GM18526 (cell line): ENCODE data around the gene IMPA2.

ENCODE experiments used
- POLR2A ChIP-seq: IDR thresholded peaks from 3 replicates; pipeline ENCODE4 v1.6.1; 2011; ENCODE audit not compliant: insufficient read length; ENCODE audit errors: extremely low read depth

IMPA2 gene

DNA sequence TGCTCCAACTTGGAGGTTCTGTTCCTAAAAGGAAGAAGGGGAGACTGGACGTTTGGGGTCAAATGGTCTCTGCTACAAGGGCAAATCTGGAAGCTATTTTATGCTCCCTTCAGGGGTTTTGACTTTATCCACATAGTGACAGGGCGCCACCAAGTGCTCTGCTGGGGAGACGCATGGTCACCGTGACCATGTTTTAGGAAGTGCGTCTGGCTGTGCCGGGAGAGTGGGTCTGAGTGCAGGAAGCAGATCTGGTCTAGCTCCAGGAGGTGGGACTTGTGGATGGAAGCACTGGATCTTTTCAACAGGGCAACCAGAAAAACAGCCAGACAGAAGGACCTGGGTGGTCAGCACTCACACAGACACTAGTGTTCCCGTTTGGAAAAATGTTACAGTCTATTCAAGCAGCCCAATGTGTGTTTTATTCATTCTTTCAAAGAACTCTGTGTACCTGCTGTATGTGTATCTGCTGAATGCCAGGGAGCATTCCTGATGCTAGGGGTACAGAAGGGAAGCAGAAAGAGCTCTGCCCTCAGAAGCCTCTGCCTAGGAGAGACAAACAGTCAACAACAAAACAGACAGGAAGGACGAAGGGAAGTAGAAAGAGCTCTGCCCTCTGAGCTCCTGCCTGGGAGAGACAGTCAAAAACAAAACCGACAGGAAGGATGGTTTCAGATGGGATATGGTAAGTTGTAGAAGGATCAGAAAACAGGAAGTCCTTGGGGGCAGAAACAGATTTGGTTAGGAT lies 14.3 kb downstream of the IMPA2 start:
- no peak for TF ChIP-seq POLR2A

DNA sequence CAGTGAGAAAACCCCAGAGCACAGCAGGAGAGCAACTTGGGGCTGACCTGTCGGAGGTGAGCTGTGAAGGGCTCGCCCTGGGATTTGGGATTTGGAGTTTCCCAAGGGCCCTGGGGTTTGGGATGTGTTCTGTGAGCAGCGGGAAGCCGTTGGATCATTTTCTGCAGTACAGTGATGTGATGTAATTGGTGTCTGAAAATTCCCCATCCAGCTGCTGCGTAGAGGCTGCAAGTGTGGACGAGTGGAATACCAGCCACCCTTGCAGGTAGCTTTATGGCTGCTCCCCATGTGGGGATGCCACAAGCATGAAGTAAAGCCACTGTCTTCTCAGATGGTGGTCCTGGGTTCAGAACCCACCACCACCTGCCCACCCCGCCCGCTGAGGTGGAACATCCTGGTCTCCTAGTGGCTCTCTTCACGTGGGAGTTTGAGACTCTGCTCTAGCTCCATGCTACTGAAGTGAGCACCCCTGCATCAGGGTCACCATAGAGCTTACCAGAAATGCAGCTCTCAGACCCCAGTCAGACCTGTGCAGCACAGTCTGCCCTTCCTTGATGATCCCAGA lies 15.0 kb downstream of the IMPA2 start:
- no peak for TF ChIP-seq POLR2A

DNA sequence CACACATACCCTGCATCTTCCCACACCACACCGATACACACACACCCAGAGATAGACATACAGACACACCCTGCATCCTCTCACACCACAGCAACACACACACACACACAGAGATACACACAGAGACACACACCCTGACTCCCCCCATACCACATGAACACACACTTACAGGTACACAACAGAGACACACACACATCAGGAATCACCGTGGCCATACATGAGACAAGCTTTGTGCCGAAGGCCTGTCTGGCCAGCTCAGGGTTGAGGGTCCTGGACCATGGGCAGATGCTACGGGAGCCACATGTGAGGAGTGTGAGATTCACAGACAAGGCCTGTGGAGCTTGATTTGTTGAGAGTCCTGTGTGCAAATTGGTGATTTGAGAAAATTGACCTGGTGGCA lies 15.6 kb downstream of the IMPA2 start:
- TF ChIP-seq POLR2A = no peak

DNA sequence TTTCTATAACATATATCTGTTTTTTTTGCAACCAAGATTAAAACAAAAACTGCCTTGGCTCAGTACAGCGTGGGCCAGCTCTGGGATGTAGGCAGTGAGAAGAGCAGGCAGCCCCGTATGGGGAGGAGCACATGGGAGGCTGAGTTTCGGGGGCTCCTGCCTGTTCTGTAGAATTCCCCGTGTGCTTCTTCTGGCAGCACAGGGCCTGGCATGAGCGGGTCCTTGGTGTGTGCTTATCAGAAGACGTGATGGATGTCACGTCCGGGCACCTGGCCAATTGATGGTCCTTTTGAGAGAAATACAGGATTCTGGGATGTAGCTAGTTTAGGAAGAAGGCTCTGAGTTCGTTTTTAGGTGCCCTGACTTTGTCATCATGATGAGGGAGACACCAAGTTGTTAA lies 16.2 kb downstream of the IMPA2 start:
- TF ChIP-seq POLR2A = no peak

DNA sequence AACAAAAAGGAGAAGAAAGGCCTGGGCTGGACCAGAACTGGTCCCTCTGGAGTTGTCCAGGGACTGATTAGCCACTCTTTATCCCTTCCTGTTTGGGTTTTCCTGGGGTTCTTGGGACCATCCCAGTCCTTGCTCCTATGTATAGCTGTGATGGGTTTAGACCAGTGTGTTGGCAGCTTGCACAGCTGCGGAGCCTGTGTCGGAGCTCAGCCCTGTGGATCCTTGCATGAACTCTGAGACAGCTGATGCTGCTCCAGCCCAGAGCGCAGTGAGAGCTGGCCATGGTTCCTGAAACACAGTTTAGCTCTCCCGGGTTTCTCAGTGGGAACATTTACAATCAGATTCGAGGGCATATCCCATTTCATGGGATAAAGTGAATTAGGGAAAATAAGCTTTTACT lies 16.9 kb downstream of the IMPA2 start:
- no peak for TF ChIP-seq POLR2A

DNA sequence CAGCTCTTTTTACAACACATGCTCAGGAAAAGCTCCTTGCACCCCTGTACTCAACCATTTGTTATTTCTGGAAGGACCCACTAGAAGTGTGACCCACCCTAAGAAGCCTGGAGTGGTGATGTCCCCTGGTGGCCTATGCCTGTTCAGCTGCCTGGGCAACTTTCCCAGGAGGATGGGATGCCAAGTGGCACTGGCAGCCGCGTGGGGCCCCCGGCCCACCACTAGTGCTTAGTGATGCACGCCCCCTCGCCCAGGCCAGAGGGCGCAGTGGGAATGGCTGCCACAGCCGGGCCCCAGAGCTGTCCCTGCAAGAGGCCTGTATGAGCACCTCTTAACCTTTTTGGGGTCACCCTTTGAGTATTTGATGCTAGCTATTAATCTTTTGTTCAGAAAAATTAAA lies 18.1 kb downstream of the IMPA2 start:
- no peak for TF ChIP-seq POLR2A

DNA sequence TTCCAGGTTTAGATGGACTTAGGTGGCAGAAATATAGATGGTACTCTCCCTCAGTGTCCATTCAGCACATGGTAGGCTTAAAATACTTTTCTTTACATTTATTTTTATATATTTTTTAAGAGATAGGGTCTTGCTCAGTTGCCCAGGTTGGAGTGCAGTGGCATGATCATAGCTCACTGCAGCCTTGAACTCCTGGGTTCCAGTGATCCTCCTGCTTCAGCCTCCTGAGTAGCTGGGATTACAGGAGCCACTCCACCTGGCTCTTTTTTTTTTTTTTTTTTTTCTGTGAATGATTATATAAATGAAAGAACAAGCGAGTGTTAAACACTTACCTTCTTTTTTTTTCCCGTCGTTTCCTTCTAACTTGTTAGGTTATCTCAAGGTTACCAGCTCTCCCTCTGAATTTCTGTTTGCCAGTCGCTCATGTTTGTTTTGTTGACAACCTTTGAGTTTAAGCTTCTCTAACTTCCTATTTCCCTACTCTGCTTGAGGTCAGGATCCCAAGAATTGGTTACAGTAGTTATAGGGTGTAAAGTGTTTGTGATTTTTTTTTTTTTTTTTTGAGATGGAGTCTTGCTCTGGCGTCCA lies 18.9 kb downstream of the IMPA2 start:
- TF ChIP-seq POLR2A = no peak

DNA sequence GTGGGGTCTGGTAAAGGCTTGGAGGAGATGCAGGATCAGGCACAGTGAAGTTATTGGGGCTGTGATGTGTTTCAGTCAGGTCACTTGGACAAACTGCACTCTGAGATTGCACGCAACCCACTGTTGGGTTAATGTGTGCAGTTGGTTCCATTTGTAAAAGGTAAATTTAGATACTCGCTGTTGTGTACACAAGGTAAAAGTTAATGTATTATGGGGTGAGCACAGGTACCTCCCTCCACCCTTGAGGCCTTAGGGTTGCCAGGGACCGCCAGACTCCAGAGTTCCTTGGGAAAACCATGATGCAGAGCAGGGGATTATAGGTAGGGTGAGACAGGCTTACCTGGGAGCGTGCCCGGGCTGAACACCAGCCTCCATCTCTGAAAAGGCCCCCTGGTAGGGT lies 20.1 kb downstream of the IMPA2 start:
- TF ChIP-seq POLR2A = no peak

DNA sequence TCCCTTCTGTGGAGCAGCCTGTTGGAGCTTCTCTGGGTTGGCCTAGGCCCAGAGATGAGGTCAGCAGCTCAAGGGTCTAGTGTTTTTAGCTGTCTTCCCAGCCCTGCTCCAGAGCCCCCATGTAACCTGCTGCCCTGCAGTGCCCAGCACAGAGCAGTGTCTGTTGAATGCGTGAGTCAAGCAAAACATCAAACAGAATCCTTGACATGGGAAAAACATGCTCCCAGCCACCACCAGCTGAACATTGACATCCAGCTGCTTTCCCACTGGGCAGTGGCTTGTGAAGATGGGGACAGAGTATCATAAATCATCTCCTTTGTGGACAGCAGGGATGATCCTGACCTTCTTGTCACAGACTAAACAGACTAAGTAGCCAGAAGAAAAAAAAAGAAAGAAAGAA lies 22.6 kb downstream of the IMPA2 start:
- no peak for TF ChIP-seq POLR2A

DNA sequence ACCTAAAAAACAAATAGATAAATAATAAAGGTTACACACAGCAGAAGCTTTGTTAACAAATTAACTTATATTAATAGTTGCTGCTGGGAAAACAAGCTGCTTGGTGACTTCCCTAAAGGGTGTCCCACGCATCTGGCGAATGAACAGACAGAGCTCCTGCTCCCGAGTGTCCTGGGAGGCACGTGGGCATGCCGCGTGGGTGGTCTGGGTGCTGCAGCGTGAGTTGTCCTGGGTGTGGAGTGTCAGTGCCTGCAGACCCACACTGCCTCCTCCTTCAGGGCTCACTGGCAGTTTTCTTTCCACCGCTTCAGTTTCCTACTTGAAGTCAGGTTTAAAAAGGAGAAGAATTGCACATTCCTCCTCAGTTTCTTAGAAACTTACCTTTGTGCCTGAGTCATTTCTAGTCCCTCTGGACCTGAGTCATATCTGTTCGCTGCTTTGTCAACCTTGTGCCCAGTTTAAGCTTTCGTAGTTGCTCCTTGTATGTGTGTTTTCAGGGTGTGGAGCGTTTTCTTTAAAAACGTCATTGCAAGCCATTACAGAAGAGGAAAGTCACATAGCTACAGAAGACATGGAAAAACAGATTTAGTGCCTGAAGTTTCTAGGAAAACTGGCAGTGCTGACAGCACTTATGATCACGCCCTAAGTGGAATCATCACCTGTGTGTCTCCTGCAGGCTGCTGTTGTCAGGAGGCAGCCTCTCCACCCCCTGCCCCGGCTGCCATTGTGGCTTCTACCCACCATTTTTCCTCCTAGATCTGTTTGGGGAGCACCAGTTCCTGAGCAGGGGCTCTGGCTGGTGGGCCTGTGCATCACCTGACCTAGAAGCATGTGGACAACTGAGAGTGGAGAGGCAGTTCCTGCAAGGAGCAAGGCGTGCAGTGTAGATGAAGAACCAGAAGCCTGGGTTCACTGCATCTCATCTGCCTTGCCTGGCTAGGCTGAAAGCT lies 24.5 kb downstream of the IMPA2 start:
- no peak for TF ChIP-seq POLR2A

DNA sequence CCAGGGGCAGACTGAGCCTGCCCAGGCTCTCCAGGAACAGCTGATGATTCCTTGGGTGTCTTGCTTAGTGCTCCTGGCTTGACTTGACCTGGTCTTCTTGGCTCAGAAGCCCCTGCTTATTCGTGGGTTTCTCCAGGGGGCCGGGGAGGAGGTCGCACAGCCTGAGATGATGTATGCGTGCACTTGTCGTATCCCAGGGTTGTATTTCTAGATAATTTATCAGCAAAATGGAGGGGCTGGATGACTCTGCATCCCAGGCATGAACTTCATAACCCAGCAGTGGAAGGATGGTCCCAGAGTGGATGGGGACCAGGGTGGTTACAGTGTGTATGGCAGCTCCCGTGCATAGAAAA lies 25.2 kb downstream of the IMPA2 start:
- TF ChIP-seq POLR2A = no peak

DNA sequence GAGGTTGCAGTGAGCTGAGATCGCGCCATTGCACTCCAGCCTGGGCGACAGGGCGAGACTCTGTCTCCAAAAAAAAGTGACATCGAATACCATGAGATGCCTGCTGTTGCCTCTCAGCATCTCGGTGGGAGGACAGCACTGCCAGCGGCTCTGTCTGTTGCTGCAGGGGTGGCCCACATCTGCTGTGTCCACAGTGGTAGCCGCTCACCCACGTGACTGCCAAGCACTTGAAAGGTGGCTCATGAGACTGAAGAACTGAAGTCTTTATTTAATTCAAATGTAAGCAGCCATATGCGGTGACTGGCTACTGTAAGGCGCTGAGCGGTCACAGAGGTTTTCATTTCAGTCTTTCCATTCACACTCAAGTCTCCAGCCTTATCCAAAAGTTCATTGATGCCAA lies 25.8 kb downstream of the IMPA2 start:
- TF ChIP-seq POLR2A = no peak

DNA sequence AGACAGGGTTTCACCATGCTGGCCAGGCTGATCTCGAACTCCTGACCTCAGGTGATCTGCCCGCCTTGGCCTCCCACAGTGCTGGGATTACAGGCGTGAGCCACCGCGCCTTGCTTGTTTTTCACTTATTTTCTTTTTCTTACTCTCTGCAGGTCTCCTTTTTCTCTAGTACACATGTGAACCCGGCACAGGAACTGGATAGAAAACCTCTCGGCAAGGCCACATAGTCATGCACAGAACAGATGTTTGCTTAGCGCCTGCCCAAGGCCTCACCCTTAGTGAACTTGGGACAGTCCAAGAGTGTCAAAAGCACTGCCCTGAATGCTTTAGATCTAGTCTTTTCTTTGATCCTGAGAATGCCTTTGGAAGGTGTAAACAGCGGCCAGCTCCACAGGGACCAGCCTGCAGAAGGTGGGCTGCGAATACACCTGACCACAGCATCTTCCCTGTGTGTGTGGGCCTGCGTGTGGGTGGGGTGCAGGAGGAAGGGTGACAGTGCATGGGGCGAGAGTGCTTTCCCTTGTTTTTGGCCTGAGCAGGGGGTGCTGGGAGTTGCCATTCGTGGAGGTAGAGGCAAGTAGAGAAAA lies 27.0 kb downstream of the IMPA2 start:
- TF ChIP-seq POLR2A = no peak

DNA sequence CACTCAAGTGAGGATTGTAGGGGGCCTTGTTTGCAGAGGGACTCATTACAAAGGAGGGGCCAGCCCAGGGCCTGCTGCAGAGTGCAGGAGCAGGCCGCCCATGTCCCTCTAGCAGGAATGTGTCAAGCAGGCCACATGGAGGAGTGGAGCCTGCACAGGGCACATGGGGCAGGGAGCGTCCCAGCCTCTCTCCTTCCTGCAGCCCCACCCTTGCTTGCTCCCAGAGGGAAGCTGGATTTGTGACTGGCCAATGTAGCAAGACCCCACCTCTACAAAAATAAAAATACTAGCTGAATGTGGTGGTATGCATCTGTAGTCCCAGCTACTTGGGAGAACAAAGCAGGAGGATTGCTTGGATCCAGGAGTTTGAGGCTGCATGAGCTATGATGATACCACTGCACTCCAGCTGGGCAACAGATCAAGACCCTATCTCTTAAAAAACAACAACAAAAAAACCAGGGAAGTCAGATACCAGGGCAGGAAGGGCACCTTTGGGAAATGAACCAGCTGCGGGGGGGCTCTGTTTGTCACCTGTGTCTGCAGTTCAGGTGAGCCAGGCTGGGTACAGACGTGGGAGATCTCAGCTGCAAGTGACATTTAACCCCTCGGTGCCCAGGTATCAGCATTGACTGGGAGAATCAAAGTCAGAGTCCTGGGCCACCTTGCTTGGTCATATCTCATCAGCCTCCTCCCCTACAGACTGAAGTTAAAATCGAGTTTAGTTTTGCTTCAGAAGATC lies 27.7 kb downstream of the IMPA2 start:
- TF ChIP-seq POLR2A = no peak
